Stomach (tissue), 9 donors: ENCODE measurements around the gene PLXND1. TPM values are rescaled to one million over a fixed set of nuclear protein-coding genes. Genes with fewer than 3 reads are reported as not detected.

Experiments used
- DNase-seq, 2 donors: peaks; one replicate each; pipeline versions ENCODE4 v3.0.0 to v3.0.0-alpha.2; 2013 to 2019
- H3K27ac ChIP-seq, 5 donors: fragments of 200-600 bp in 4 of 5; sonication (generic) in 4 of 5; one replicate each; pipeline ENCODE4 v1.5.1; 2013 to 2019; ENCODE audit warnings: mild to moderate bottlenecking in 1 of 5, moderate library complexity in 1 of 5
- H3K27me3 ChIP-seq, 3 donors: fragments of 200-600 bp; sonication (generic); one replicate each; pipeline ENCODE4 v1.5.1; 2017 to 2019; ENCODE audit warnings: mixed run types in 1 of 3
- H3K36me3 ChIP-seq, 4 donors: fragments of 200-600 bp; sonication (generic); 1 replicate in 3 of 4; 2 replicates in 1 of 4; pipeline ENCODE4 v1.5.1; 2016 to 2019
- H3K4me1 ChIP-seq, 4 donors: fragments of 200-600 bp; sonication (generic); one replicate each; pipeline ENCODE4 v1.5.1; 2016 to 2019
- H3K4me3 ChIP-seq, 4 donors: fragments of 200-600 bp; sonication (generic) in 3 of 4; one replicate each; pipeline ENCODE4 v1.5.1; 2016 to 2019; ENCODE audit warnings: mild to moderate bottlenecking in 1 of 4
- H3K9me3 ChIP-seq, 4 donors: fragments of 200-600 bp; sonication (generic); one replicate each; pipeline ENCODE4 v1.5.1; 2016 to 2019
- EP300 ChIP-seq: sonication (generic); formaldehyde crosslinking; IDR thresholded peaks from one replicate; pipeline ENCODE4 v1.6.1; 2017; ENCODE audit warnings: antibody characterized with exemption
- POLR2A ChIP-seq, 4 donors: fragments of 450-650 bp; IDR thresholded peaks; one replicate each; pipeline ENCODE4 v1.6.1; 2016; ENCODE audit warnings: antibody characterized with exemption in 4 of 4, control low read depth in 2 of 4, mild to moderate bottlenecking in 1 of 4, moderate library complexity in 1 of 4
- POLR2AphosphoS5 ChIP-seq, 3 donors: sonication (generic); formaldehyde crosslinking; IDR thresholded peaks; one replicate each; pipeline ENCODE4 v1.6.1; 2016; ENCODE audit warnings: antibody characterized with exemption in 3 of 3
- WGBS, 5 donors: extraction: QIAGEN DNeasy Blood & Tissue Kit in 3 of 5; methylation state at CpG; one replicate each; pipeline versions ENCODE4 v1.1.5 to v1.1.7; 2013 to 2018; 5-methylcytosine and 5-hydroxymethylcytosine counted together
- intact Hi-C: fragments of 100-400 bp; cut with DNase I; formaldehyde crosslinking; loops from one replicate; pipeline ENCODE4 v1.15.1; 2023; ENCODE audit warnings: low total_unique reads
- polyA plus RNA-seq, 3 donors: library from polyadenylated mRNA; stranded (reverse); fragments of 200-250 nt; gene quantifications; one replicate each; pipeline ENCODE4 v1.2.3, GENCODE V29; 2013
- total RNA-seq, 5 donors: library from RNA; depleted of rRNA; stranded (reverse); fragments of >200 nt; gene quantifications; one replicate each; pipeline versions ENCODE4 v1.1.0 to v1.2.3, GENCODE V29; 2014 to 2016
- TF ChIP-seq, protein P1 (sequence below), 7 experiments: fragments of 450-650 bp in 4 of 7; fragments of 200-600 bp in 3 of 7; sonication (generic) in 3 of 7; IDR thresholded peaks; one replicate each; pipeline ENCODE4 v1.5.1; 2016 to 2019; ENCODE audit warnings: antibody characterized with exemption in 7 of 7, control low read depth in 2 of 7, mild to moderate bottlenecking in 1 of 7
- donor health status: healthy with polysubstance abuse.
- donor health status: Bipolar disorder and iron deficiency.
- donor health status: healthy.

PLXND1 gene
- total and polyA plus RNA-seq, 8 donors = 22.6 to 251 (median 58.6) TPM

DNA sequence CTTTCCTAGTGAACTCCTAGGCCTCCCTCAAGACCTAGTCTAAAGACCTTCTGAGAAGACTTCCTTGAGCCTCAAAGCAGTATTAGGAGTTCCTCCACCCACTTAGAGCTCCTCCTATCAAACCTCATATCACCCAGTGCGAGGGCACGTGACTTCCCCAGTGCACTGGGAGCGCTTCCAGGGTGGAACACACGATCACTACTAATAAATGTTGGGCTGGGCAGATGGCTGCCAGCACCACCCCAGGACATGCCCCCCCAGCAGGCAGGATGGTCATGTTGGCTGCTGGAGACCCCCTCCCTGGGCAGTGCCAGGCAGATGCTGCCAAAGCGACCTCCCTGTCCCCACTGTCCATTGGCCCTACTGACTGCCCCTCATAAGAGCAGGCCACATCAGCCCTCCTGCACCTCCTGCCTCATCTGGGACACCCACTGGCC lies 8.5 kb upstream of the PLXND1 start:
- H3K9me3 ChIP-seq = no peaks in the 10 kb centered on the region
- DNase-seq = peak; percentile 69 to 75
- H3K27me3 ChIP-seq = no peaks in the 10 kb centered on the region
- H3K36me3 ChIP-seq = no peaks in the 10 kb centered on the region
- H3K27ac ChIP-seq = peak overlapping the region in 4 of 5 donors; percentile 52 to 68 (median 61)
- 32 to 51% (median 35%) methylated on average over 5 of the region's 5 CpGs for WGBS, 5 donors
- intact Hi-C loops = no loop called here
- no peak overlapping the region for H3K4me3 ChIP-seq
- peaks cover 33 to 78% (median 47%) of the 10 kb centered on the region in 4 donors for H3K4me1 ChIP-seq
- TF ChIP-seq POLR2AphosphoS5 (IDR thresholded peaks at IDR 0.05) (peak in 2 of 3 donors; percentile 19 to 74), POLR2A (IDR thresholded peaks at IDR 0.05) (no peak)

DNA sequence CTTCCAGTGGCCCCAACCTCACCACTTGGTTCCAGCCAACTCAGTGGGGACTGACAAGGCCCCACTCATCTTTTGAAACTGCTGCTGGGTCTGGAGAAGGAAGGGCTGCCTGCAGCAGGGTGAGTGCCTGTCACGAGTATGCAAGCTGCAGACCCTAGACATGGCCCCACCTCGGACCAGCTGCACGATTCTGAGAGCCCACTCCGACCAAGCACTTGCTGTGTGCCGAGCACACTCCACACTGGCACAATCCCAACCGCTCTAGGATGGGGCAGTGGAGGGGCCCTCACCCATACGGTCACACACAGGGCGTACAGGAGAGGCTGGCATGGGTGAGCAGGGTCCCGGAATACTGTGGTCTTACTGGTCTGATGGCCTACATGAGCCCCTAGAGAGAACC lies 8.0 kb upstream of the PLXND1 start:
- Histone ChIP-seq H3K9me3 (no peaks in the 10 kb centered on the region), H3K27me3 (no peaks in the 10 kb centered on the region), H3K36me3 (no peaks in the 10 kb centered on the region), H3K27ac (peak overlapping the region in 3 of 5 donors; percentile 58 to 68 (median 64)), H3K4me1 (peaks cover 38 to 83% (median 49%) of the 10 kb centered on the region in 4 donors), H3K4me3 (no peak overlapping the region)
- 88 to 95% (median 92%) methylated on average over 5 to 9 of the region's 9 CpGs for WGBS, 5 donors
- peak in 1 of 2 donors; percentile 14 for DNase-seq
- intact Hi-C loops = no loop called here
- no peak for TF ChIP-seq POLR2A (IDR thresholded peaks at IDR 0.05)

DNA sequence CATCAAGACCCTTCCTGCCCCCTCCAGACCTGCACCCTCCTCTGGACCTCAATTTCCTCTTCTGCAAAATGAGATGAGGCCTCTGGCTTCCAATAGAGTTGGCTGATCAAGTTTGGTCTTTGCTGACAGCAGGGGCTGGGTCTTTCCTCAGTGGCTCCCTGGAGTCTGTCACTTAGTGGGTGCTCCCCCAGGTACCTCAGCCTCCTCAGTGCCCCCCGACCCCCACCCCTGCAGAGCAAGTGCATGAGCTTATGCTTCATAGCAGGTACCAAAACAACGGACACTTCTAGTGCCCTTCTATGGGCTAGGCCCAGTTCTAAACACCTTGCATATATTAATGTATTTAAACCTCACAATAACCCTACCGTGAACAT lies 6.9 kb upstream of the PLXND1 start:
- Histone ChIP-seq H3K4me1 (peaks cover 49 to 84% (median 55%) of the 10 kb centered on the region in 4 donors), H3K27ac (no peak overlapping the region), H3K9me3 (no peaks in the 10 kb centered on the region), H3K27me3 (no peaks in the 10 kb centered on the region), H3K36me3 (no peaks in the 10 kb centered on the region), H3K4me3 (no peak overlapping the region)
- WGBS, 5 donors = 69 to 92% (median 88%) methylated on average over 3 of the region's 3 CpGs
- no peak for TF ChIP-seq POLR2A (IDR thresholded peaks at IDR 0.05)
- DNase-seq = no peak
- intact Hi-C loops = no loop called here

DNA sequence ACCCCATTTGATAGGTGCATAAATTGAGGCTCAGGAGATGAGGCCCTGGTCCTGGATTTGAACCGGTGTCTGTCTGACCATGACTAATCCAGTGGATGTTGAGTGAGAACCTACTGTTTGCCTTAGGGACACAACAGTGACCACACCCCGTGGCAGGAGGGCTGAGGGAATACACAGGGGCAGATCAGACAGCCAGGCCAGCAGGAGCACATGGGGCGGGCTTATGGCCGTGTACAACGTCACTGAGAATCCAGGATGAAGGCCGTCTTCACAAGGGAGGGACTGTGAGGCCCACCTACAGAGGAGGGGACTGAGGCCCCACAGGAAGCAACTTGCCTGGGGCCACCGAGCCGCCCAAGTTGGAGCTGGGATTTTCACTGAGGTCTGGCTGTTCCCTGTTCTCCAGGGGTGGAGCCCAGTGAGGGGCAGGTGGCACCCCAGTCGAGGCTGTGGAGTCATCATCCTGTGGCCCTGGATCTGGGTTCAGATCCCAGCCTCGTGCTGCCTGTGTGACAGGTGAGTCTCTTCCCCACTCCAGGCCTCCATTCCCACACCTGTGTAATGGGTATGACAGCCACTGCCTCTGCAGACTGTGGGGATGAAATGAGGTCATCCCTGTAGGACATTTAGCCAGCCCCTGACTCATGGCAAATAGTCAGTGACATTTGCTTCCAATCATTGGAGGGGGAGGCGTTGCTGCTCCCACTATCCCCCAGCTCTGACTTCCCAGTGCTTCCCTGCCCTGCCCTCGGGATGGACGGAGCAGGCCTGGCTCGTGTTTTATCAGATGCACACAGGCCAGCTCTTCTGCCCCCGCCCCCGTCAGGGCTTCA lies 6.3 kb upstream of the PLXND1 start:
- Histone ChIP-seq H3K4me1 (peaks cover 55 to 86% (median 59%) of the 10 kb centered on the region in 4 donors), H3K27me3 (no peaks in the 10 kb centered on the region), H3K27ac (peak overlapping the region in 4 of 5 donors; percentile 22 to 65 (median 42)), H3K9me3 (no peaks in the 10 kb centered on the region), H3K36me3 (no peaks in the 10 kb centered on the region), H3K4me3 (no peak overlapping the region)
- peak in 1 of 2 donors; percentile 51 for DNase-seq
- TF ChIP-seq POLR2AphosphoS5 (IDR thresholded peaks at IDR 0.05) (no peak), POLR2A (IDR thresholded peaks at IDR 0.05) (no peak)
- TF ChIP-seq, protein P1, sequence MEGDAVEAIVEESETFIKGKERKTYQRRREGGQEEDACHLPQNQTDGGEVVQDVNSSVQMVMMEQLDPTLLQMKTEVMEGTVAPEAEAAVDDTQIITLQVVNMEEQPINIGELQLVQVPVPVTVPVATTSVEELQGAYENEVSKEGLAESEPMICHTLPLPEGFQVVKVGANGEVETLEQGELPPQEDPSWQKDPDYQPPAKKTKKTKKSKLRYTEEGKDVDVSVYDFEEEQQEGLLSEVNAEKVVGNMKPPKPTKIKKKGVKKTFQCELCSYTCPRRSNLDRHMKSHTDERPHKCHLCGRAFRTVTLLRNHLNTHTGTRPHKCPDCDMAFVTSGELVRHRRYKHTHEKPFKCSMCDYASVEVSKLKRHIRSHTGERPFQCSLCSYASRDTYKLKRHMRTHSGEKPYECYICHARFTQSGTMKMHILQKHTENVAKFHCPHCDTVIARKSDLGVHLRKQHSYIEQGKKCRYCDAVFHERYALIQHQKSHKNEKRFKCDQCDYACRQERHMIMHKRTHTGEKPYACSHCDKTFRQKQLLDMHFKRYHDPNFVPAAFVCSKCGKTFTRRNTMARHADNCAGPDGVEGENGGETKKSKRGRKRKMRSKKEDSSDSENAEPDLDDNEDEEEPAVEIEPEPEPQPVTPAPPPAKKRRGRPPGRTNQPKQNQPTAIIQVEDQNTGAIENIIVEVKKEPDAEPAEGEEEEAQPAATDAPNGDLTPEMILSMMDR (IDR thresholded peaks at IDR 0.05) = no peak
- 69 to 80% (median 74%) methylated on average over 14 to 16 of the region's 16 CpGs for WGBS, 5 donors
- intact Hi-C loops = no loop called here

DNA sequence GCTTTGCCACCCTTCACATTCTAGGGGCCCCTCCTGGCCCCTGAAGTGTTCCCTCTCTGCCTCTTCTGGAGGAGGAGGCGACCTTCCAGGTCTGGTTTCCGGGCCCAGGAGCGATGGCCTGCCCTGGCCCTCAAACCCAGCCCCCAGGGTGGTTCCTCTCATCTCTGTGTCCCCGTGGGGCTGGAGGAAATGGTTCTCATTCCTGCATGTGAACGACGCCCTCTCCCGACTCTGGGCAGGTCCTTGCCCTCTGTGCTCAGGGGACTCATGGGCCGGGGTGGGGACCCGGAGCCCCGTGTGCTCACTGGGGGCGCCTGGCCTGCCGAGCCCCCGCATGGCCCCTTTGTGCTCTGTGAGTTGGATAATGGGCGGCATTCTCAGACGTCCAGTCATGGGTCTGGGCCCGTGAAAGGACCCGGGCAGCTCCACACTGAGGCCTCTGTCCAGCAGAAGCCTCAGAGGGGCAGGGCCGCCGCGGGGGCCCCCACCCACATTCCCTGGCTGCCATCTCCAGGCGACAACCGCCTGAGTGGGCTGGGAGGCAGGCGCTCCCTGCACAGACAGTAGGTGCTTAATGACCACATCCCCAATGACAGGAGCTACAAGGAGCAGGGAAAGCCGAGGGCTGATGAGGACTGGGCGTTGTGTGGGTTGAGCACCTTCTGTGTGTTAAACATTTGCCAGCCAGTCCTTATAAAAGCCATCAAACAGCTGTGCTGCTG lies 5.5 kb upstream of the PLXND1 start:
- H3K4me3 ChIP-seq = no peak overlapping the region
- H3K9me3 ChIP-seq = no peaks in the 10 kb centered on the region
- 42 to 63% (median 56%) methylated on average over 17 to 25 of the region's 25 CpGs for WGBS, 5 donors
- peaks cover 60 to 86% (median 66%) of the 10 kb centered on the region in 4 donors for H3K4me1 ChIP-seq
- H3K27ac ChIP-seq = peak overlapping the region; percentile 9 to 65 (median 24)
- no peak for TF ChIP-seq EP300
- TF ChIP-seq, protein P1 (IDR thresholded peaks at IDR 0.05) = no peak
- TF ChIP-seq POLR2AphosphoS5 (IDR thresholded peaks at IDR 0.05) = no peak
- TF ChIP-seq POLR2A (IDR thresholded peaks at IDR 0.05) = no peak
- DNase-seq = peak in 1 of 2 donors; percentile 58
- no peaks in the 10 kb centered on the region for H3K36me3 ChIP-seq
- H3K27me3 ChIP-seq = no peaks in the 10 kb centered on the region
- intact Hi-C loops = no loop called here
